Activated CD8-positive, alpha-beta memory T cell treated with anti-CD3 and anti-CD28 coated beads for 36 hours (primary cell): ENCODE measurements around the gene CARD19. TPM values are rescaled to one million over a fixed set of nuclear protein-coding genes. Genes with fewer than 3 reads are reported as not detected.

Experiments
- CTCF ChIA-PET: fragments of 350-600 bp; sonication (Branson Sonifier 250); formaldehyde crosslinking; loops from one replicate; lab custom pipeline; 2021; ENCODE audit warnings: antibody characterized with exemption; lab: Charles Lee
- POLR2A ChIA-PET: fragments of 350-600 bp; sonication (Branson Sonifier 250); formaldehyde crosslinking; loops from one replicate; lab custom pipeline; 2021; ENCODE audit warnings: antibody characterized with exemption; lab: Charles Lee
- total RNA-seq, 2 experiments: library from RNA; stranded (reverse); gene quantifications; one replicate each; pipeline ENCODE4 v1.2.3, GENCODE V29; 2021

The CARD19 gene
- total RNA-seq, 2 experiments from 2014 or later = 41.8 to 42.6 TPM

DNA sequence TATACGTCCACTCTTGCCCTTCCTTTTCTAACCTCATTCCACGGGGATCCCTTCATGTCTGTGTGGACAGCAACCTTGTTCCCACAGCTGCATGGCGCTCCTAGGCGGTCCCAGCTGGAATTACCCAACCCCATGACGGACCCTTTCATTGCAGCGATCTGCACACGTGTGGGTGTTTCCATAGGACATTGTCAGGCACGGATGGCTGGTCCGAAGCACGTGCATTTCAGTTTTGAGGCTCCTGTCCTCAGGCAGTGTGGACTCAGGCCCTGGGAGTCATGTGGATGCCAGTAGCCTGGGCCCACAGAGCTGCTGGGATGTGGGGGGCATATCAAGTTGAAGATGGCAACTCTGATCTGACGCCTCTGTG, 15.0 kb downstream of the CARD19 start:
- ChIA-PET POLR2A (no interaction called here), CTCF (no interaction called here)

DNA sequence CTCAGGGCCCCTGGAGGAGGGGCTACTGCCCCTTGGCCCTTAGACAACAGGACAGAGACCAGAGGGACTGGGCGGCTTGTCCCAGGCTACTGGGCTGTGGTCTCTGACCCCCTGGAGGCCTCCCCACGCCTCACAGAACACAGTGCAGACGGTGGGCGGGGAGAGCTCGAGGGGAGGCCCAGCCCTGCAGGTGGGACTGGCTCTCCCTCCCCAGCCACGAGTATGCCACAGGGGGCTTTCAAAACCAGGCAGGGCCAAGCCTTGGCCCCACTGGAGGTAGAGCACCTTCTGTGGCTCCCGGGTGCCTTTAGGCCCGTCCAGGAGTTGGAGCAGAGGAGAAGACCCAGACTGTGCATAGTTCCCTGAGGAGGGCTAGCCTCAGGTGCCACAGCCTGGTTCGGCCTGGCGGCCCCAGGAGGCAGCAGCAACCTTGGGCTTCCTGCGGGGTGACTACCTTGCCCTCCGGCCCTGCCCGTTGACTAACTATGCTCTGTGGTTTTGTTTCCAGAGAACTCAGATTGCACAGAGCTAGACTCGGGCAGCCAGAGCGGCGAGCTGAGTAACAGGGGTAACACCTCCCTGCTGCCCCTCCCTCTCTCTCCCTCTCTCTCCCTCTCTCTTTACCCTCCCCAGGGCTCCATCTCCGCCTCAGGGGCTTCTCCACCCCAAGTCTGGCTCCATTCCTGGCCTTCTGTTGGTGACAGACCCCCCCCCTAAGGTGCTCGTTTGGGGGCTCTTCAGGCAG, 15.5 kb downstream of the CARD19 start:
- CTCF ChIA-PET = no interaction called here
- POLR2A ChIA-PET = no interaction called here

DNA sequence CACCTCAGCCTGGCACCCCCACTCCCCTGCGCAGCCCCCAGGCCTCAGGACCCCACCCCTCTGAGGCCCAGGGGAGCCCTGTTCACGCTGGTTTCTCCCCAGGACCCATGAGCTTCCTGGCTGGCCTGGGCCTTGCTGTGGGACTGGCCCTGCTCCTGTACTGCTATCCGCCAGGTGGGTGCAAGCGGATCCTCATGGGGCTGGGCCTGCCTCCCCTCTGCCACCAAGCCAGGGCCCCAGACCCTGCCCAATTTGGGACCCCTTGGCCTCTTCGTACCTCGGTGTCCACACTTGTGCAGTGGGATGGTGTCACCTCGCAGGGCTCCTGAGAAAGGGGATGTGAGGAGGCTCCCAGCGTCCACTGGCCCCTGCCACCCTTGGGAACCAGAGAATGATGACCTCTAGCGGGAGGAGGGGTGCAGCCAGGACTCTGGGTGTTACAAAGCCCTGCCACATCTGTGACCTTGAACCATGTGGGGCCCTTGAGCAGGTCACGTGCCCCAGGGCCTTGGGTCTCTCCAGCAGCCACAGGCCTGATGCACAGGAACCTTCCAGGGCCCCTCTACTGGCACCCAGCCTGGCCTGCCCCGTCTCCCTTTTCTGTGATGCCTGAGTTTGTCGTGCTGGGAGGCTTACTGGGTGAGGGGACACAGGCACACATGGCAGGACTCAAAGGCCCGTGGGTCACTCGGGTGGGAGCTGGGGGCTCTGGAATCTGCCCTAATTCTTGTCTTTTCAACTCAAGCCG, 16.3 kb downstream of the CARD19 start:
- ChIA-PET CTCF (interaction anchor here (1.1 kb wide), 1 partner anchor 61 kb away, joined by 3 read pairs; no protein-coding TSS in a partner anchor), POLR2A (no interaction called here)

DNA sequence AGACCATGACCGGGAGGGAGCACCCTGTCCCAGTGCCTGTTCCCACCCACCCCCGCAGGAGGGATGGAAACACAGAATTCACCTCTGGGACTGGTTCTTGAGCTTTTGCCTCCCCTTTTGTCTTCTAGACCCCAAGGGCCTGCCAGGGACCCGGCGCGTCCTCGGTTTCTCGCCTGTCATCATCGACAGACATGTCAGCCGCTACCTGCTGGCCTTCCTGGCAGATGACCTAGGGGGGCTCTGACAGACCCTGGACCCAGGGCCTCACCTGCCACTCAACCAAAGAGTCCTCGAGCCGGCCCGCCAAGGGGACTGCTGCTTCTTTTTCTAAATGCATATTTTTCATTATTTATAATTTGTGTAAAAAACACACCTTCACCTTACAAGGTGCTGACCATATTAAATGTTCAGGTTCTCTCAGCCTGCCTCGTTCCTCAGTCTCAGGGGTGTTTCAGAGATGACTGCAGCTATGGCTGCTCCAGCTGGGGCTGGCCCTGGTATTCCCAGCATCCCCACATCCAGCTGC, 16.9 kb downstream of the CARD19 start:
- POLR2A ChIA-PET = no interaction called here
- CTCF ChIA-PET = interaction anchor here (1.1 kb wide), 1 partner anchor 61 kb away, joined by 3 read pairs; no protein-coding TSS in a partner anchor

GRCh38 chr9:93114169-93114983, 18.4 kb downstream of the CARD19 start:
- ChIA-PET CTCF (no interaction called here), POLR2A (interaction anchor here (1.0 kb wide), 1 partner anchor 11 kb away, joined by 10 read pairs; no protein-coding TSS in a partner anchor)

DNA sequence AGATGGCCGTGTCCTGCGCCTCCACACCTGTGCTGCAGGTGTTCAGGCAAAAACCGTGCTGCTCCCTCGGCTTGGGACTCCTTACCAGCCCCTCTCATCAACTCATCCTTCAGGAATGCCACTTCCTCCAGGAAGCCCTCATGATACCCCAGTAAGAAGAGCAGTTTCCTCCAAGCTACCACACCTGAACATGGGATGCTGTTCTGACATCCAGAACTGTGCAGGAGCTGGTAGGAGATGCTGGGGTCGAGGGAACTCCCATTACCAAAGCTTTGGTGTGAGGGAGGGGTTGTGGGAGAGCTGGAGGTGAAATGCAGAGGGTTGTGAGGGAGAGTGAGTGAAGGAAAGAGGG, 18.9 kb downstream of the CARD19 start:
- CTCF ChIA-PET = no interaction called here

DNA sequence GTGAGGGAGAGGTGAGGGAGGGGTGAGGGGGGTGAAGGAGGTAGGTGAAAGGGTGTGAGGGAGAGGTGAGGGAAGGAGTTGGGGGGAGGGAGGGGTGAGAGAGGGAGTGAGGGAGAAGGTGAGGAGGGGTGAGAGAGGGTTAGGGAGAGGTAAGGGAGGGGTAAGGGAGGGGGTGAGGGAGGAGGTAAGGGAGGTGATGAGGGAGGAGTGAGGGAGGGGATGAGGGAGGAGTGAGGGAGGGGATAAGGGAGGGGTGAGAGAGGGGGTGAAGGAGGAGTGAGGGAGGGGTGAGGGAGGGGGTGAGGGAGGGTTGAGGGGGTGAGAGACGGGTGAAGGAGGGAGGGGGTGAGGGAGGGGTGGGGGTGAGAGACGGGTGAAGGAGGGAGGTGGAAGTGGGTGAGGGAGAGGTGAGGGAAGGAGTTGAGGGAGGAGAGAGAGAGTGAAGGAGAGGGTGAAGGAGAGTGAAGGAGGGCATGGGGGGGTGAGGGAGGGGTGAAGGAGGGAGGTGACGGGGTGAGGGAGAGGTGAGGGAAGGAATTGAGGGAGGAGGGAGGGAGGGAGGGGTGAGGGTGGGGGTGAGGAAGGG, 19.6 kb downstream of the CARD19 start:
- ChIA-PET POLR2A (interaction anchor here (0.8 kb wide), 1 partner anchor 41 kb away, joined by 4 read pairs; no protein-coding TSS in a partner anchor), CTCF (no interaction called here)

More for the DNA sequence above, 18.9 kb downstream of the CARD19 start:
- POLR2A ChIA-PET = interaction anchor here (1.0 kb wide), 1 partner anchor 11 kb away, joined by 10 read pairs; no protein-coding TSS in a partner anchor

- POLR2A ChIA-PET = interaction anchor here (0.7 to 0.9 kb wide), 3 partner anchors 17 to 264 kb away, joined by 3 to 4 read pairs (median 3); no protein-coding TSS in a partner anchor
- CTCF ChIA-PET = interaction anchor here (1.2 to 5.2 kb wide), 2 partner anchors 8 to 13 kb away, joined by 3 to 42 read pairs; no protein-coding TSS in a partner anchor
These were observed 20.3 kb downstream of the CARD19 start for GRCh38 chr9:93116072-93116961.

DNA sequence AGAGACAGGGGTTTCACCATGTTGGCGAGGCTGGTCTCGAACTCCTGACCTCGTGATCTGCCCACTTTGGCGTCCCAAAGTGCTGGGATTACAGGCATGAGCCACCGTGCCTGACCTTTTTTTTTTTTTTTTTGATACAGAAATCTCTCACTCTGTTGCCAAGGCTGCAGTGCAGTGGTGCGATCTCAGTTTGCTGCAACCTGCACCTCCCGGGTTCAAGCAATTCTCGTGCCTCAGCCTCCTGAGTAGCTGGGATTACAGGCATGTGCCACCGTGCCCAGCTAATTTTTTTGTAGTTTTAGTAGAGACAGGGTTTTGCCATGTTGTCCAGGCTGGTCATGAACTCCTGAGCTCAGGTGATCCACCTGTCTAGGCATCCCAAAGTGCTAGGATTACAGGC, 21.5 kb downstream of the CARD19 start:
- ChIA-PET CTCF (interaction anchor here (0.7 to 5.2 kb wide), 3 partner anchors 9 to 260 kb away, joined by 3 to 42 read pairs (median 4); no protein-coding TSS in a partner anchor), POLR2A (interaction anchor here (0.7 kb wide), 1 partner anchor 38 kb away, joined by 4 read pairs; no protein-coding TSS in a partner anchor)

DNA sequence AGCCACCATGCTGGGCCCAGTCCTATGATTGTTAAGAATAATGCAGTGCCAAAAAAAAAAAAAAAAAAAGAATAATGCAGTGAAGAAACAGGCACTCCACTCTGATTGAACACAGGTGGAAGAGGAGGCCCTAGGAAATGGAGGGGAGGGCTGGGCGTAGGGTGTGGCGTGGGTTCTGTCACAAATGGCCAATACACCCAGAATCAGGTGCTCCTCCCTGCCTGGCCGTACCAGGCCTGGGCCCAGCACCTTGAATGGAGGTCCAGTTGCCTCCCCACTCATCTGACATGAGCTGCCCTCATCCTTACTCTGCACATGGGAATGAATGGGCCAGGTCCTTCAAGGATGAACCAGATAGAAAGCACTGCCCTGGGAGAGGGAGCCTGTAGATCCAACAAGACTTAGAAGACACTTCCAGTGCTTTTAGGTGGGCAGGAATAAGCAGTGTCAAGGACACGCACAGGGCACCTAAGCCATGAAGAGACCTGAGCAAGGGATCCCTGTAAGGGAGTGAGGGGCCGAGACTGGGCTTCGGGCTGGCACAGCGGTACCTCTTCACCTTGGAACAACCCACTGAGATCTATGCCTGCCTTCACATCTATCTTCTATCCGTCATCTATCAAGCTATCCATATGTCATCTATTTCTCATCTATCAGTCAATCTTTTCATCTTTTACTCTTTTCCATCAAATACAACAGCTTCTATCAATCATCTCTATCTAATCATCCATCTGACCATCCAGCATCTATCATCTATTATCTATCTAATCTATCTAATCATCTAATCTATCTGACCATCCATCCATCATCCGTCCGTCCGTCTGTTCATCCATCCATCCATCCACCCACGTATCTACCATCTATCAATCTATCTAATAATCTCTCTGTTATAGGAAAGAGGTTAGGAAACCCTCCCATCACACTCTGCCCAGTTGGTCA, 22.2 kb downstream of the CARD19 start:
- ChIA-PET CTCF (interaction anchor here (0.7 to 5.2 kb wide), 4 partner anchors 10 to 260 kb away, joined by 3 to 42 read pairs (median 8); no protein-coding TSS in a partner anchor), POLR2A (interaction anchor here (0.7 to 1.7 kb wide), 2 partner anchors 16 to 39 kb away, joined by 4 to 10 read pairs; partner anchors contain the start of gene NINJ1)

- POLR2A ChIA-PET = interaction anchor here (0.8 to 1.7 kb wide), 2 partner anchors 15 to 447 kb away, joined by 3 to 10 read pairs; partner anchors contain the start of gene NINJ1
- CTCF ChIA-PET = interaction anchor here (0.8 to 5.2 kb wide), 4 partner anchors 10 to 184 kb away, joined by 3 to 42 read pairs (median 10); no protein-coding TSS in a partner anchor
These were observed 23.1 kb downstream of the CARD19 start for GRCh38 chr9:93118863-93119702.

GRCh38 chr9:93119703-93119952, 23.6 kb downstream of the CARD19 start:
- POLR2A ChIA-PET = interaction anchor here (0.8 to 1.7 kb wide), 2 partner anchors 14 to 447 kb away, joined by 3 to 10 read pairs; partner anchors contain the start of gene NINJ1
- CTCF ChIA-PET = interaction anchor here (1.0 to 5.2 kb wide), 3 partner anchors 10 to 14 kb away, joined by 6 to 42 read pairs (median 13); no protein-coding TSS in a partner anchor

- POLR2A ChIA-PET = interaction anchor here (1.7 kb wide), 1 partner anchor 14 kb away, joined by 10 read pairs; the partner anchor contains the start of gene NINJ1
- CTCF ChIA-PET = interaction anchor here (1.0 to 5.2 kb wide), 3 partner anchors 10 to 13 kb away, joined by 6 to 42 read pairs (median 13); no protein-coding TSS in a partner anchor
These were observed 24.2 kb downstream of the CARD19 start for GRCh38 chr9:93119953-93120845.

DNA sequence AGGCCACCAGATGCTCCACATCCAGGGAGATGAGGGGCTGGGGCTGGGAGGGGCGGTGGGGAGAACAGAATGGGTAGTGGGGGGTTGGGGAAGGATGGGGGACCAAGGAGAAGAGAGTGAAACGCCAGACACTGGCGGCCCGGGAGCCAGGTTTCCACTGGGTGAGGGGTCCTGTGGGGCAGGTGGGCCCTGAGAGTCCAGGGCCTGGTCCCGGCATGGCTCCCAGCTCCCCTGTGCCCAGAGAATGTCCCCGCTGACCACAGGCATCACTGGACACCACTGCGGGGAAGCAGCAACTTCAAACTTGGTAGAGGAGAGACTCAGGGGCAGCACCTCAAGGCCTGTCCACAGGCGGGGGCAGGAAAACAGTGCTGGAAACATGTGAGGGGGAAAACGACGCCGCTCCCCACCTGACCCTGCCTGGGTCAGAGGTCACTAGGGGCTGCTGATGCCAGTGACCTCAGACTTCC, 24.9 kb downstream of the CARD19 start:
- ChIA-PET CTCF (interaction anchor here (3.1 to 5.2 kb wide), 2 partner anchors 9 to 12 kb away, joined by 13 to 42 read pairs; no protein-coding TSS in a partner anchor), POLR2A (no interaction called here)
